PC-3 (cell line): ENCODE results near the gene DCLK3.

Source experiments
- EZH2 ChIP-seq: fragments of 300-600 bp; sonication (generic); IDR thresholded peaks from one replicate; pipeline ENCODE4 v1.6.1; 2017; ENCODE audit warnings: antibody characterized with exemption, mild to moderate bottlenecking, low read length; ENCODE audit not compliant: unreplicated experiment
- EZH2phosphoT487 ChIP-seq: fragments of 300-600 bp; sonication (generic); IDR thresholded peaks from 2 replicates; pipeline ENCODE4 v1.6.1; 2018; ENCODE audit warnings: mild to moderate bottlenecking, antibody characterized with exemption, low read length, borderline replicate concordance
- TF ChIP-seq, protein P1 (sequence below): fragments of 300-600 bp; sonication (generic); conservative IDR thresholded peaks from 2 replicates; pipeline ENCODE4 v1.5.1; 2017; ENCODE audit warnings: antibody characterized with exemption, low read depth, mild to moderate bottlenecking, low read length

DNA sequence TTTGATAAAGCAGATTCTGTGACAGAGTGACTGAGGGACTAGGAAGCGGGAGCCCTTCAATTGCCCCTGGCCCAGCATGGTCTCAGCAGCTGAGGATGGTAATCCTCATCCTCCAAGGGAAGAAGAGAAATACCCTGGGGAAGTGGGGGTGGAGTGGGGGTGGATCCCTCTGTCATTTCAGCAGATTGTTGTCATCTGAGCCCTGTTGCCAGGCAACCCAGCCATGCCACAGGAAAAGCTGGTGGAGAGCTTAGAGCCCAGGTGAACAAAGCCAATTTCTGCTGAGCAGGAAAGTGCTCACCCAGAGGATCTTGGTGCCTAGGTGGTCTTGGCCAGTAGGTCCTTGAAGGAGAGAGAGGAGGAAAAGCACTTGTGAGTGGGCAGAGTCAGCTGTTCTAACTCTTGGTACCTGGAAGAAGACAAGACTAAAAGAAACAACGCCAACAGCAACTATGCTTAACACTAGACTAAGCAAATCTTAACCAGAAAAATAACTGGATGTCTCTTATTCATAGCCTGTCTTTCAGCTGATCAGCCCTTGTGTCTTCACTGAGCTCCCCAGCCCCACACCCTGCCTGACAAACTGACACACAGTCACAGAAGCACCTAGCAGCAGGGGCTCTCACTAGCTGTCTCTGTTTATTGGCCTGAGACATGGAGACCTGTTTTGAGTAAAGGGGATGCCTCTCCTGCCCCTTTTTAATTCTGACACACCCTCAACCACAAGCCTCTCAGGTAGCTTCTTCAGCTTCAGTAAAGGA lies 40.1 kb upstream of the DCLK3 start:
- TF ChIP-seq, protein P1, sequence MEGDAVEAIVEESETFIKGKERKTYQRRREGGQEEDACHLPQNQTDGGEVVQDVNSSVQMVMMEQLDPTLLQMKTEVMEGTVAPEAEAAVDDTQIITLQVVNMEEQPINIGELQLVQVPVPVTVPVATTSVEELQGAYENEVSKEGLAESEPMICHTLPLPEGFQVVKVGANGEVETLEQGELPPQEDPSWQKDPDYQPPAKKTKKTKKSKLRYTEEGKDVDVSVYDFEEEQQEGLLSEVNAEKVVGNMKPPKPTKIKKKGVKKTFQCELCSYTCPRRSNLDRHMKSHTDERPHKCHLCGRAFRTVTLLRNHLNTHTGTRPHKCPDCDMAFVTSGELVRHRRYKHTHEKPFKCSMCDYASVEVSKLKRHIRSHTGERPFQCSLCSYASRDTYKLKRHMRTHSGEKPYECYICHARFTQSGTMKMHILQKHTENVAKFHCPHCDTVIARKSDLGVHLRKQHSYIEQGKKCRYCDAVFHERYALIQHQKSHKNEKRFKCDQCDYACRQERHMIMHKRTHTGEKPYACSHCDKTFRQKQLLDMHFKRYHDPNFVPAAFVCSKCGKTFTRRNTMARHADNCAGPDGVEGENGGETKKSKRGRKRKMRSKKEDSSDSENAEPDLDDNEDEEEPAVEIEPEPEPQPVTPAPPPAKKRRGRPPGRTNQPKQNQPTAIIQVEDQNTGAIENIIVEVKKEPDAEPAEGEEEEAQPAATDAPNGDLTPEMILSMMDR: no peak
- TF ChIP-seq EZH2phosphoT487: no peak
- no peak for TF ChIP-seq EZH2
